ENCODE data around the gene GPC5. TPM values are rescaled to one million over a fixed set of nuclear protein-coding genes. Genes with fewer than 3 reads are reported as not detected.
A peak's percentile ranks its signal among the peaks of the same experiment; 100 is the strongest.

The GPC5 gene
- total and polyA plus RNA-seq, 2 of the 13 experiments (the other 11 are each of a cell fraction or from before 2014, with no cell fraction given) = 0.02 to 0.07 TPM

DNA sequence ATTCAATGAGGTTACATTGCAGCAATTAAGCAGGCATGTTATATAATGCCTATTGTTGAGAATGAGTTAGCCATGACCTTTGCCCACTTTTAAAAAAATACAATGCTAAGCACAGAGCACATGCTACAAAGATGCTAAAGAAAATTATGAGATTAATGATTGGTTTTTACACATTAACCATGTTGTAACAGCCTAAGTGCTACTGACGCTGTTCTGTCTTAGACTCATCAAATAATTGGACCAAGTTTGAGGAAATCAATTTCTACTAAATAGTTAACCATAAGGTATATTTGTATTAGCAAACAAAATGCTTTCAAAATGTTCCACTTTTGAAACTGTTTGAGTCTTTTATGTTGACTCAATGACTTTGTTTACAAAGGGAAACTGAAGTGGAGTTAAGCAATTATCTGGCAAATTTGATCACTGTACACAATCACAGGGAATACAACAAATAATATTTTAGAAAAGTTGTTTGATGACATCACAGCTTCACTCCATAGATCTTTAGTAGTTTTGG, 36.6 kb upstream of the GPC5 start (continued):
- TF ChIP-seq, protein P1, sequence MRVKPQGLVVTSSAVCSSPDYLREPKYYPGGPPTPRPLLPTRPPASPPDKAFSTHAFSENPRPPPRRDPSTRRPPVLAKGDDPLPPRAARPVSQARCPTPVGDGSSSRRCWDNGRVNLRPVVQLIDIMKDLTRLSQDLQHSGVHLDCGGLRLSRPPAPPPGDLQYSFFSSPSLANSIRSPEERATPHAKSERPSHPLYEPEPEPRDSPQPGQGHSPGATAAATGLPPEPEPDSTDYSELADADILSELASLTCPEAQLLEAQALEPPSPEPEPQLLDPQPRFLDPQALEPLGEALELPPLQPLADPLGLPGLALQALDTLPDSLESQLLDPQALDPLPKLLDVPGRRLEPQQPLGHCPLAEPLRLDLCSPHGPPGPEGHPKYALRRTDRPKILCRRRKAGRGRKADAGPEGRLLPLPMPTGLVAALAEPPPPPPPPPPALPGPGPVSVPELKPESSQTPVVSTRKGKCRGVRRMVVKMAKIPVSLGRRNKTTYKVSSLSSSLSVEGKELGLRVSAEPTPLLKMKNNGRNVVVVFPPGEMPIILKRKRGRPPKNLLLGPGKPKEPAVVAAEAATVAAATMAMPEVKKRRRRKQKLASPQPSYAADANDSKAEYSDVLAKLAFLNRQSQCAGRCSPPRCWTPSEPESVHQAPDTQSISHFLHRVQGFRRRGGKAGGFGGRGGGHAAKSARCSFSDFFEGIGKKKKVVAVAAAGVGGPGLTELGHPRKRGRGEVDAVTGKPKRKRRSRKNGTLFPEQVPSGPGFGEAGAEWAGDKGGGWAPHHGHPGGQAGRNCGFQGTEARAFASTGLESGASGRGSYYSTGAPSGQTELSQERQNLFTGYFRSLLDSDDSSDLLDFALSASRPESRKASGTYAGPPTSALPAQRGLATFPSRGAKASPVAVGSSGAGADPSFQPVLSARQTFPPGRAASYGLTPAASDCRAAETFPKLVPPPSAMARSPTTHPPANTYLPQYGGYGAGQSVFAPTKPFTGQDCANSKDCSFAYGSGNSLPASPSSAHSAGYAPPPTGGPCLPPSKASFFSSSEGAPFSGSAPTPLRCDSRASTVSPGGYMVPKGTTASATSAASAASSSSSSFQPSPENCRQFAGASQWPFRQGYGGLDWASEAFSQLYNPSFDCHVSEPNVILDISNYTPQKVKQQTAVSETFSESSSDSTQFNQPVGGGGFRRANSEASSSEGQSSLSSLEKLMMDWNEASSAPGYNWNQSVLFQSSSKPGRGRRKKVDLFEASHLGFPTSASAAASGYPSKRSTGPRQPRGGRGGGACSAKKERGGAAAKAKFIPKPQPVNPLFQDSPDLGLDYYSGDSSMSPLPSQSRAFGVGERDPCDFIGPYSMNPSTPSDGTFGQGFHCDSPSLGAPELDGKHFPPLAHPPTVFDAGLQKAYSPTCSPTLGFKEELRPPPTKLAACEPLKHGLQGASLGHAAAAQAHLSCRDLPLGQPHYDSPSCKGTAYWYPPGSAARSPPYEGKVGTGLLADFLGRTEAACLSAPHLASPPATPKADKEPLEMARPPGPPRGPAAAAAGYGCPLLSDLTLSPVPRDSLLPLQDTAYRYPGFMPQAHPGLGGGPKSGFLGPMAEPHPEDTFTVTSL (CRISPR knock-in tag; IDR thresholded peaks at IDR 0.05; ENCODE audit: borderline replicate concordance) = peak; percentile 71; the same call in 1 of the 2 replicates
- TF ChIP-seq, protein P2, sequence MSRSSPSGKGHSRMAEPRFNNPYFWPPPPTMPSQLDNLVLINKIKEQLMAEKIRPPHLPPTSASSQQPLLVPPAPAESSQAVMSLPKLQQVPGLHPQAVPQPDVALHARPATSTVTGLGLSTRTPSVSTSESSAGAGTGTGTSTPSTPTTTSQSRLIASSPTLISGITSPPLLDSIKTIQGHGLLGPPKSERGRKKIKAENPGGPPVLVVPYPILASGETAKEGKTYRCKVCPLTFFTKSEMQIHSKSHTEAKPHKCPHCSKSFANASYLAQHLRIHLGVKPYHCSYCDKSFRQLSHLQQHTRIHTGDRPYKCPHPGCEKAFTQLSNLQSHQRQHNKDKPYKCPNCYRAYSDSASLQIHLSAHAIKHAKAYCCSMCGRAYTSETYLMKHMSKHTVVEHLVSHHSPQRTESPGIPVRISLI (CRISPR knock-in tag; IDR thresholded peaks at IDR 0.05; ENCODE audit: borderline replicate concordance) = peak; percentile 81; the same call in 1 of the 2 replicates
- TF ChIP-seq REL (CRISPR knock-in tag; conservative IDR thresholded peaks at IDR 0.05) (no peak), MAFK (conservative IDR thresholded peaks at IDR 0.05 in 1 of 2, IDR thresholded peaks at IDR 0.05 in 1 of 2; ENCODE audit: low read length in 2 of 2) (0 out of 4 replicates have a peak, but pooled peaks of 1 of the 2 experiments have one; percentile 0), NFE2L2 (IDR thresholded peaks at IDR 0.05; ENCODE audit: low read length) (no peak), PAF1 (CRISPR knock-in tag; IDR thresholded peaks at IDR 0.05) (0 out of 2 replicates have a peak, but pooled peaks have one; percentile 36), FOXP1 (IDR thresholded peaks at IDR 0.05) (peak; percentile 81), FOXP1 (CRISPR knock-in tag; IDR thresholded peaks at IDR 0.05) (peak; percentile 95), HCFC1 (IDR thresholded peaks at IDR 0.05; ENCODE audit: low read depth, low read length) (no peak), SNAPC2 (CRISPR knock-in tag; IDR thresholded peaks at IDR 0.05) (no peak), ZNF709 (CRISPR knock-in tag; IDR thresholded peaks at IDR 0.05) (no peak)
- TF ChIP-seq, protein P3, sequence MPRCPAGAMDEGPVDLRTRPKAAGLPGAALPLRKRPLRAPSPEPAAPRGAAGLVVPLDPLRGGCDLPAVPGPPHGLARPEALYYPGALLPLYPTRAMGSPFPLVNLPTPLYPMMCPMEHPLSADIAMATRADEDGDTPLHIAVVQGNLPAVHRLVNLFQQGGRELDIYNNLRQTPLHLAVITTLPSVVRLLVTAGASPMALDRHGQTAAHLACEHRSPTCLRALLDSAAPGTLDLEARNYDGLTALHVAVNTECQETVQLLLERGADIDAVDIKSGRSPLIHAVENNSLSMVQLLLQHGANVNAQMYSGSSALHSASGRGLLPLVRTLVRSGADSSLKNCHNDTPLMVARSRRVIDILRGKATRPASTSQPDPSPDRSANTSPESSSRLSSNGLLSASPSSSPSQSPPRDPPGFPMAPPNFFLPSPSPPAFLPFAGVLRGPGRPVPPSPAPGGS (CRISPR knock-in tag; IDR thresholded peaks at IDR 0.05) = no peak
- TF ChIP-seq, protein P4, sequence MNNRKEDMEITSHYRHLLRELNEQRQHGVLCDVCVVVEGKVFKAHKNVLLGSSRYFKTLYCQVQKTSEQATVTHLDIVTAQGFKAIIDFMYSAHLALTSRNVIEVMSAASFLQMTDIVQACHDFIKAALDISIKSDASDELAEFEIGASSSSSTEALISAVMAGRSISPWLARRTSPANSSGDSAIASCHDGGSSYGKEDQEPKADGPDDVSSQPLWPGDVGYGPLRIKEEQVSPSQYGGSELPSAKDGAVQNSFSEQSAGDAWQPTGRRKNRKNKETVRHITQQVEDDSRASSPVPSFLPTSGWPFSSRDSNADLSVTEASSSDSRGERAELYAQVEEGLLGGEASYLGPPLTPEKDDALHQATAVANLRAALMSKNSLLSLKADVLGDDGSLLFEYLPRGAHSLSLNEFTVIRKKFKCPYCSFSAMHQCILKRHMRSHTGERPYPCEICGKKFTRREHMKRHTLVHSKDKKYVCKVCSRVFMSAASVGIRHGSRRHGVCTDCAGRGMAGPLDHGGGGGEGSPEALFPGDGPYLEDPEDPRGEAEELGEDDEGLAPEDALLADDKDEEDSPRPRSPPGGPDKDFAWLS (CRISPR knock-in tag; IDR thresholded peaks at IDR 0.05; ENCODE audit: borderline replicate concordance) = no peak
- TF ChIP-seq, protein P5, sequence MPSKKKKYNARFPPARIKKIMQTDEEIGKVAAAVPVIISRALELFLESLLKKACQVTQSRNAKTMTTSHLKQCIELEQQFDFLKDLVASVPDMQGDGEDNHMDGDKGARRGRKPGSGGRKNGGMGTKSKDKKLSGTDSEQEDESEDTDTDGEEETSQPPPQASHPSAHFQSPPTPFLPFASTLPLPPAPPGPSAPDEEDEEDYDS (CRISPR knock-in tag; IDR thresholded peaks at IDR 0.05) = no peak
- TF ChIP-seq, protein P6, sequence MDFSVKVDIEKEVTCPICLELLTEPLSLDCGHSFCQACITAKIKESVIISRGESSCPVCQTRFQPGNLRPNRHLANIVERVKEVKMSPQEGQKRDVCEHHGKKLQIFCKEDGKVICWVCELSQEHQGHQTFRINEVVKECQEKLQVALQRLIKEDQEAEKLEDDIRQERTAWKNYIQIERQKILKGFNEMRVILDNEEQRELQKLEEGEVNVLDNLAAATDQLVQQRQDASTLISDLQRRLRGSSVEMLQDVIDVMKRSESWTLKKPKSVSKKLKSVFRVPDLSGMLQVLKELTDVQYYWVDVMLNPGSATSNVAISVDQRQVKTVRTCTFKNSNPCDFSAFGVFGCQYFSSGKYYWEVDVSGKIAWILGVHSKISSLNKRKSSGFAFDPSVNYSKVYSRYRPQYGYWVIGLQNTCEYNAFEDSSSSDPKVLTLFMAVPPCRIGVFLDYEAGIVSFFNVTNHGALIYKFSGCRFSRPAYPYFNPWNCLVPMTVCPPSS (IDR thresholded peaks at IDR 0.05) = no peak

All from HepG2 (cell line).